HTR-8/SVneo (cell line): ENCODE data around the gene RHOT2.
A peak's percentile ranks its signal among the peaks of the same experiment; 100 is the strongest.

Experiments used
- DNase-seq: peaks from one replicate; pipeline ENCODE4 v3.0.0; 2011; ENCODE audit warnings: low spot score, mixed read lengths; ENCODE audit not compliant: insufficient read length
- FAIRE-seq: peaks from 2 replicates; lab custom pipeline; 2011; peaks lifted over from hg19 to GRCh38; lab: Jason Lieb, UNC

RHOT2 gene

GRCh38 chr16:631808-632358 is 36.0 kb upstream of the RHOT2 start:
- DNase-seq (no peak), FAIRE-seq (no peak)

DNA sequence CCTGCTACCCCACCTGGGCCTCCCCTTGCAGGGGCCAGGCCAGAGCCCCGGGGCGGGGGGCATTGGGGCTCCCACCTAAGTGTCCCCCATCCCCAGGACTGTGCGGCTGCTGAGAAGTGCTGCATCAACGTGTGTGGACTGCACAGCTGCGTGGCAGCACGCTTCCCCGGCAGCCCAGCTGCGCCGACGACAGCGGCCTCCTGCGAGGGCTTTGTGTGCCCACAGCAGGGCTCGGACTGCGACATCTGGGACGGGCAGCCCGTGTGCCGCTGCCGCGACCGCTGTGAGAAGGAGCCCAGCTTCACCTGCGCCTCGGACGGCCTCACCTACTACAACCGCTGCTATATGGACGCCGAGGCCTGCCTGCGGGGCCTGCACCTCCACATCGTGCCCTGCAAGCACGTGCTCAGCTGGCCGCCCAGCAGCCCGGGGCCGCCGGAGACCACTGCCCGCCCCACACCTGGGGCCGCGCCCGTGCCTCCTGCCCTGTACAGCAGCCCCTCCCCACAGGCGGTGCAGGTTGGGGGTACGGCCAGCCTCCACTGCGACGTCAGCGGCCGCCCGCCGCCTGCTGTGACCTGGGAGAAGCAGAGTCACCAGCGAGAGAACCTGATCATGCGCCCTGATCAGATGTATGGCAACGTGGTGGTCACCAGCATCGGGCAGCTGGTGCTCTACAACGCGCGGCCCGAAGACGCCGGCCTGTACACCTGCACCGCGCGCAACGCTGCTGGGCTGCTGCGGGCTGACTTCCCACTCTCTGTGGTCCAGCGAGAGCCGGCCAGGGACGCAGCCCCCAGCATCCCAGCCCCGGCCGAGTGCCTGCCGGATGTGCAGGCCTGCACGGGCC is 35.2 kb upstream of the RHOT2 start:
- FAIRE-seq, result no peak

DNA sequence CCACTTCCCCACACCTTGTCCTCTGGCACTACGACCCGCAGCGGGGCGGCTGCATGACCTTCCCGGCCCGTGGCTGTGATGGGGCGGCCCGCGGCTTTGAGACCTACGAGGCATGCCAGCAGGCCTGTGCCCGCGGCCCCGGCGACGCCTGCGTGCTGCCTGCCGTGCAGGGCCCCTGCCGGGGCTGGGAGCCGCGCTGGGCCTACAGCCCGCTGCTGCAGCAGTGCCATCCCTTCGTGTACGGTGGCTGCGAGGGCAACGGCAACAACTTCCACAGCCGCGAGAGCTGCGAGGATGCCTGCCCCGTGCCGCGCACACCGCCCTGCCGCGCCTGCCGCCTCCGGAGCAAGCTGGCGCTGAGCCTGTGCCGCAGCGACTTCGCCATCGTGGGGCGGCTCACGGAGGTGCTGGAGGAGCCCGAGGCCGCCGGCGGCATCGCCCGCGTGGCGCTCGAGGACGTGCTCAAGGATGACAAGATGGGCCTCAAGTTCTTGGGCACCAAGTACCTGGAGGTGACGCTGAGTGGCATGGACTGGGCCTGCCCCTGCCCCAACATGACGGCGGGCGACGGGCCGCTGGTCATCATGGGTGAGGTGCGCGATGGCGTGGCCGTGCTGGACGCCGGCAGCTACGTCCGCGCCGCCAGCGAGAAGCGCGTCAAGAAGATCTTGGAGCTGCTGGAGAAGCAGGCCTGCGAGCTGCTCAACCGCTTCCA is 34.4 kb upstream of the RHOT2 start:
- DNase-seq, result no peak
- FAIRE-seq, result no peak

More for the DNA sequence above, 35.2 kb upstream of the RHOT2 start:
- no peak for DNase-seq

GRCh38 chr16:634051-634670 is 33.8 kb upstream of the RHOT2 start:
- DNase-seq (no peak), FAIRE-seq (no peak)

- FAIRE-seq (peak; percentile 26), DNase-seq (no peak)
Measured at GRCh38 chr16:634996-635395, 32.9 kb upstream of the RHOT2 start.

DNA sequence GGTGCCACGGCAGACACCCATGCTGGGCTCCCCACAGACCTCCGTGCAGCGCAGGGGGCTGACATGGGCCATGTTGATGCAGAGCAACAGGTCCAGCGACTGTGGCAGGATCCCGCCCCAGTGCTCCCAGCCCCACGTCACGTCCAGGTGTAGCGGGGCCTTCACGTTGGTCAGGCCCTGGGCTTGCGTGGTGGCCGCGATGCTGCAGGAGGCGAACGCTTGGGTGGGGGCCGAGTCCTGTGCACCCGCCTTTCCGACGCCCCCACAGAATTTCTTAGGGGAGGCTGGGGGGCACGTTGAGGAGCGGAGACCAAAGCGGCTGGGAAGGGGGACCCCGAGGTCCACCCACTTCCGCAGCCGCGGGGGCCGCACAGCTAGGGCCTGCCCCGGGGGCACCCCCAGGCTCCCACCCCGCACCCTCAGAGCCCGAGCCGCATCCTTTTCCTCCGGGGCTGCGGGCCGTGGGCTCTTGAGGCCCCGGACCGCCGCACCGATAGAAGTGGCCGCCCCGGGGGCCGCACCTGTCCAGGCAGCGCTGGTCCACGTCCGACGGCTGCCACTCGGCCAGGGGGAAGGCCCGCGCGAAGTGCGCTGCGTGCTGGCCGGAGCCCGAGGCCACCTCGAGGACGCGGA is 32.2 kb upstream of the RHOT2 start:
- FAIRE-seq (no peak), DNase-seq (no peak)

DNA sequence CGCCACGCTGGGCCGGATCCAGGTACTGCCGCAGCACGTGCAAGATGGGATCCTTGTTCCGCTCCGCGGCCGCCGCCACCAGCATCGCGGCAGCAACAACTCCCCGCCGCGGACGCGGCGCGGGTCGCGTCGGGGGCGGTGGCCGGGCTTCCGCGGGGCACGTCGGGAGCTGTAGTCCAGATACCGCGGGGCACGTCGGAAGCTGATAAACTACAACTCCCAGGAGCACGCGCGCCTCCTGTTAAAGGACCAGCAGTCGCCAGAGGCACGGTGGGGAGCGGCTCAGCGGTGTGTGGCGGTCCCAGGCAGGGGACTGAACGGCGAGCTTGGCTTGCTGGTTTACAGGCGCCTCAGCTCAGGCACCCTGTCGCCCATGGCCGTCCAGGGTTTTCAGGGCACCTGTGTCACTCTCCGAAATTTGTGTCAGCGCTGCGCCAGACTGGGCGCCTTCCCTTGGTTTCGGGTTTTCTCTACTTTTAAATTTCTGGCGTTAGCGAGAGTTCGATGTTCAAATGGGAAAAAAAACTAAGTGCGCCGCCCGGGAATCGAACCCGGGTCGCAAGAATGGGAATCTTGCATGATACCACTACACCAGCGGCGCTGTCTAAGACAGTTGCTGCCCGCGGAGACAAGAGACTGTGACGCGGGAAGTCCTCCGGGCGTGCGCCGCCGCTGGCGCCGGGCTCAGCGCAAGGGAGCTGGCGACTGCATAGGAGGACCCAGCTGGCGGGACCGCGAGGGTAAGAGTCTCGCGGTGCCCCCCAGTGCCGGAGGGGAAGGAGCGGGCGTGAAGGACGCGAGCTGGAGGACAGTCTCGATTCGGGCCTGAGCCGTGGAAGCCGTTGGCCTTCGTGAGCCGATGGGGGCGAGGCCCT is 31.5 kb upstream of the RHOT2 start, which contains the start of gene METTL26:
METTL26 (minus strand) TSS at position 100 of the 875 bp plus-strand sequence; CDS start at position 85, 15 bp downstream.
- FAIRE-seq, result peak; percentile 97
- peak; percentile 95 for DNase-seq

DNA sequence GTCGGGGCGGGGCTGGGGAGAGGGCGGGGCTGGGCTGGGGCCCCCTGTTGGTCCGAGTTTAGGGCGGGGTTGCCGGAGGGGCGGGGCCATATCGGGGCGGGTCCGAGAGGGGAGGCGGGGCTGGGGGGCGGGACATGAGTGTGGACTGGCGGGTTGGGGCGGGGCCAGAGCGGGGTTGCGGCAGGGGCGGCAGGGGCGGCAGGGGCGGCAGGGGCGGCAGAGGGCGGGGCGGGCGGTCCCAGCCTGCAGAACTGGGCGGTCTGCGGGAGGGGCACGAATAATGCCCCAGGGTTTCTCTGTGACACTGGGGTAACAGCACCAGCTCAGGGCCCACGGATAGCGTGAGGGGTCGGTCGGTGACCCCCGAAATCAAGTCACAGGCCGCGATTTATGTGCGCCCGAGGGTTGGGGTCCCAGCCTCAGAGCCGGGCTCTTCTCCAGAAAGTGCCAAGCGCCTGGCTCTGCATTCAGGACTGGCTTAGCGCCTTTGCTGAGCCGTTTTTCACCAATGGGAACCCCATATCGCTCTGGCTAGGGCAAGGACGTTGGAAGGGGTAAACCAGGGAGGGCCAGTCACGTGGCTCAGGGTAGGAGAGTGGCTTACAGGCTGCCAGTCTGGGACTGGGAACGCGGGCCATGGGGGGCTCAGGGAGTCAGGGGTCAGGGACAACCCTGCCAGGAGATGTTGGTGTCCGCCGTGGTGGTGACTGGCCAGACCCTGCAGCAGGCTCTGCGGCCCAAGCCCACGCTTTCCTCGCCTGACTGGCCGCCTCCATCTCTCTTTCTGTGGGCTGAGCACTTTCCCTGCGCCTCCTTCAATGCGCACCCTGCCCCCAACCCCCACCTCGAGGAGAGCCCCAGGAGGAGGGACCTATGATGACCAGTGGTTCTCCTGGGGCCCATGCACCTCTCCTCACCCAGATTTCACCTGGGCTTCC is 30.6 kb upstream of the RHOT2 start:
- DNase-seq (peak; percentile 97), FAIRE-seq (peak; percentile 26)

- DNase-seq (no peak), FAIRE-seq (no peak)
Measured at GRCh38 chr16:638034-638543, 29.8 kb upstream of the RHOT2 start.

GRCh38 chr16:638836-639235 is 29.1 kb upstream of the RHOT2 start:
- DNase-seq (no peak), FAIRE-seq (no peak)

GRCh38 chr16:640614-641013 is 27.3 kb upstream of the RHOT2 start:
- DNase-seq, result no peak
- no peak for FAIRE-seq

DNA sequence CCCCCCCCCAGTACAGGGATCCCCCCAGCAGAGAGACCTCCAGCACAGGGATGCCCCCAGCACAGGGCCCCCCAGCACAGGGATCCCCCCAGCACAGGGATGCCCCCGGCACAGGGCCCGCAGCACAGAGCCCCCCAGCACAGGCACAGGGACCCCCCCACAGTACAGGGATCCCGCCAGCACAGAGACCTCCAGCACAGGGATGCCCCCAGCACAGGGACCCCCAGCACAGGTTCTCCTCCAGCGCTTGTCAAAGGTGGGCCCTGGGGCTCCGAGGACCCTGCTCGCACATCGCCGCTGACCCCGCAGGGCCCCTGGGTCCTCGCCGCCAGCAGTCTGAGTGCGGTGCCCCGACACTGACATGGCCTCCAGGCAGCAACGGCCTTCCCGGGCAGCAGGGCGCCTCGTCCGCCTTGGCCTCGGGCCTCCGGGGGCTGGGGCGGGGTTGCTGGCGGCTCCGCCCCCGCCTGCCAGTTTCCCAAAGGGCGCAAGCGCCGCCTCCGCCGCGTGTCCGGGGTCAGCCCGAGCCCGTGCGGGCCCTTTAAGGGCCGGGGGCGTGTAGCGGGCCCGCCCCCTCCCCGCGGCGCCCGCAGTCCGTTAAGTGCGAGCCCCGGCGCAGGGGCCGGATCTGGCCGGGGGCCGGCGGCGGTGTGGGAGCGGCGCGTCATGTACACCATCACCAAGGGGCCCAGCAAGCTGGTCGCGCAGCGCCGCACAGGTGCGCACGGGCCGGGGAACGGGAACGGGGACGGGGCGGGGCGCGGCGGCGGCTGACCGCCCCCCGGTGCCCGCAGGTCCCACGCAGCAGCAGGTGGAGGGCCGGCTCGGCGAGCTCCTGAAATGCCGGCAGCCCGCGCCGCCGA is 26.4 kb upstream of the RHOT2 start, which contains the start of gene MCRIP2:
MCRIP2 (plus strand) TSS at position 503 of the 863 bp plus-strand sequence; CDS start at position 667, 164 bp downstream.
- peak; percentile 85 for DNase-seq
- peak; percentile 95 for FAIRE-seq

DNA sequence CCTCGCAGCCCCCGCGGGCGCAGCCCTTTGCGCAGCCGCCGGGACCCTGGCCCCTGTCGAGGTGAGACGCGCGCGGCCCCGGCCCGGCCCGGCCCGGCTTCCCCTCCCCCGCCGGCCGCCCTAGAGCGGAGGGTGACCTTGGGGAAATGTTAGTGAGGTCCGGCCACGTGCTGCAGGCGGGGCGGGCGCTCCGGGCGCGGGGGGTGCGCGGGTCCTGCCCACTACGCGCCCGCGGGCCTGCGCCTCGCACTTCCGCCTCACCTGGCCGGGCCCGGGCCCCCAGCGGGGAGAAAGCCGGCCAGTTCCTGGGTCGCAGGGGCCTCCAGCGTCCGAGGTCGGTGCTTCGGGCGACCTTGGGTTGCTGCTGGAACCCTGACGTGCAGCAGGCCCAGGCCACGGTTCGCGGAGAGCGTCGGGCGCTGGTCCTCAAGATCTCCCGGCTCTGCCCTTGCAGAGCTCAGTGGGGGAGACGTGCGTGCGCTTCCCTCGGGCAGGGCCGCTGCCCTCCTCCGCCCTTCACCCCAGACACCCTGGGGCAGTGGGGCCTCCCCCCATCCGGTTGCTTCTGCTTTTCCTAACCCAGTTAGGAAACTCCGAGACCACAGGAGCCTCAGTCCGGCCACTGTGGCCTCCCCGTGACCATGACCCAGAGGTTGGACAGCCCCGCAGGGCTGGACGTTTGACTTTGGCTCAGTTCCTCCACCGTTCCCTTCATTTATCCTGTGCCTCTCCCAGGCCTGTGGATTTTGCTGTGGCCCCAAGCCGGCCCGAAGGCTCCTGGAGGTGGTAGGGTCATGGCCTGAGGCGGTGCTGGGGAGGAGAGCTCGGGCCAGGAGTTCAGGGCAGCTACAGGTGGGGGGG is 25.5 kb upstream of the RHOT2 start:
- DNase-seq (no peak), FAIRE-seq (no peak)

DNA sequence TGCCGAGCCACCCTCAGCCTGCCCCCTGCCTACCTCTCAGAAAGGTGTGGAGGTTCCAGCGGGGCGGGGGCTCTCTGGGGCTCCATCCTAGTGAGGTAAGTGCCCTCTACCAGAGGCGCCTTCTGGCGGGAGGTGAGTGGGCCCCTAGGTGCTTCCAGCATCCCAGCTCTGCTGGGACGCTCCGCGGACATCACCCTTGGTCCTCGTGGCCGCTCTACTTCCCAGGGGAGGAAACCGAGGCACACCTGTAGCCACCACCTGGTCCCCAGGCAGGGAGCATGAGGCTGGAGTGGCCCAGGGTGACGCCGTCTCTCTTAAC is 24.9 kb upstream of the RHOT2 start:
- FAIRE-seq (no peak), DNase-seq (no peak)

DNA sequence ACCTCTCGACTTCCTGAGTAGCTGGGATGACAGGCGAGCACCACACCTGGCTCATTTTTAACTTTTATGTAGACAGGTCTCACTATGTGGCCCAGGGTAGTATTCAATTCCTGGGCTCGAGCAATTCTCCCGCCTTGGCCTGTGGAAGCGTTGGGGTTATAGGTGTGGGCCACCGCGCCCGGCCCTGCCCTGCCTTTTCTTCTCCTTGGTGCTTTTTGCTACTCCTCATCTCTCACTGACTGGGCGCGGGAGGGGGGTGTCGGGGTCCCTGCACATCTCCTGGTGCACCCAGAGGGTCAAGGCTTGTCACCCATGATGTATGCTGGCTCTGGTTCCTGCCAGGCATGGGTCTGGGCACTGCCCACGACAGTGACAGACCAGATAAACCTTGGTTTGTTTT is 23.4 kb upstream of the RHOT2 start:
- no peak for DNase-seq
- FAIRE-seq, result no peak
